Peyer's patch (tissue), 4 donors: ENCODE results near the gene EPAS1. TPM values are rescaled to one million over a fixed set of nuclear protein-coding genes. Genes with fewer than 3 reads are reported as not detected.

Experiments
- DNase-seq, 3 donors: peaks; one replicate each; pipeline ENCODE4 v3.0.0-alpha.2; 2017 to 2019
- H3K27ac ChIP-seq, 4 donors: fragments of 200-600 bp; sonication (generic); one replicate each; pipeline ENCODE4 v1.5.1; 2016 to 2019
- H3K27me3 ChIP-seq, 2 donors: fragments of 200-600 bp; sonication (generic); one replicate each; pipeline ENCODE4 v1.5.1; 2019
- H3K36me3 ChIP-seq, 3 donors: fragments of 200-600 bp; sonication (generic); one replicate each; pipeline ENCODE4 v1.5.1; 2016 to 2019
- H3K4me1 ChIP-seq, 4 donors: fragments of 200-600 bp; sonication (generic); one replicate each; pipeline ENCODE4 v1.5.1; 2016 to 2019
- H3K4me3 ChIP-seq, 4 donors: fragments of 200-600 bp; sonication (generic); 1 replicate in 3 of 4; 2 replicates in 1 of 4; pipeline ENCODE4 v1.5.1; 2016 to 2019; ENCODE audit warnings: mild to moderate bottlenecking in 1 of 4
- H3K9me3 ChIP-seq, 4 donors: fragments of 200-600 bp; sonication (generic); one replicate each; pipeline ENCODE4 v1.5.1; 2016 to 2019; ENCODE audit warnings: mild to moderate bottlenecking in 1 of 4
- CTCF ChIP-seq, 6 experiments: fragments of 450-650 bp in 4 of 6; fragments of 200-600 bp in 2 of 6; sonication (generic) in 1 of 6; IDR thresholded peaks; one replicate each; pipeline ENCODE4 v1.5.1; 2017 to 2019; ENCODE audit warnings: antibody characterized with exemption in 6 of 6, mild to moderate bottlenecking in 3 of 6, moderate library complexity in 1 of 6
- POLR2A ChIP-seq, 2 donors: fragments of 450-650 bp; IDR thresholded peaks; one replicate each; pipeline ENCODE4 v1.5.1; 2017; ENCODE audit warnings: antibody characterized with exemption in 2 of 2, mild to moderate bottlenecking in 2 of 2, moderate library complexity in 2 of 2
- total RNA-seq, 4 donors: library from RNA; depleted of rRNA; stranded (reverse); fragments of >200 nt; gene quantifications; one replicate each; pipeline ENCODE4 v1.1.0, GENCODE V29; 2016

The EPAS1 gene
- total RNA-seq, 4 donors from 2014 or later = 114 to 240 (median 196) TPM

- H3K27ac ChIP-seq = no peak overlapping the region
- H3K4me3 ChIP-seq = no peak overlapping the region
- DNase-seq = no peak
- H3K9me3 ChIP-seq = no peaks in the 10 kb centered on the region
- no peak for TF ChIP-seq CTCF (IDR thresholded peaks at IDR 0.05)
- TF ChIP-seq POLR2A (IDR thresholded peaks at IDR 0.05) = no peak
- peaks cover 0 to 31% (median 0%) of the 10 kb centered on the region in 4 donors for H3K4me1 ChIP-seq
- H3K36me3 ChIP-seq = no peaks in the 10 kb centered on the region
- no peaks in the 10 kb centered on the region for H3K27me3 ChIP-seq
Observed at GRCh38 chr2:46323730-46324129, 26.5 kb downstream of the EPAS1 start.

DNA sequence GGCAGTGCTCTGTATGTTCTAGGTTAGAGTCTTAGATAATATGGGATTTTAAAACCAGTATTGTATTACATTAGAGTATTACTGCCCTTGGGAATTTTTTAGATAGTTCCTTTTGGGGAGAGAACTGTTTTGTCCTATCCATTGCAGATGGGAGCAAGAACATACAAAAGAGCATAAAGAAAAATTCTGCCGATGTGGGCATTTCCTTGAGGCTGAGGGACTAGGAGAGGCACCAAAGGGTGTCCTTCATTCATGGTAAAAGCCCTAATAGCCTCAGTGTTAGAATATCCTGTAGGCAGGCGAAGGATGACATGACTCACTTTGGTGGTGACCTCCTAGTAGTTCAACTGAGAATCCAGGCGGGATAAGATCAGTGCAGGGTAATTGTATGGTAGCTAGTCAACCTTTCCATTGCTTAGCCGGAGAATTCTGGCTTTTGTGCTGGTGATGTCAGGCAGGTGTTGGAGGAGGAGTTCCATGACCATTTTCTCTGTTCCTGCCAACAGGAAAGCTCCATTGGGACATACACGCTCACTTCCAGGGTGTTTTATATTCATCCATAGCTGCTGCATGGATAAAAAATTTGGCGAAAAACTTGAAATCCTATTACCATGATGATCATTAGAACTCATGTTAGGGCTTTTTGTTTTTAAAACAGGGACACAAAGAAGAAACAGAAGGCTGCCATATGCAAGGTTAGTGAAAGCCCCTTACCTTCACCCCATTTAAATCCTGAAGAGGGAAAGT is 28.1 kb downstream of the EPAS1 start:
- Histone ChIP-seq H3K9me3 (no peaks in the 10 kb centered on the region), H3K27ac (no peak overlapping the region), H3K36me3 (no peaks in the 10 kb centered on the region), H3K4me1 (peaks cover 0 to 31% (median 0%) of the 10 kb centered on the region in 4 donors), H3K4me3 (no peak overlapping the region), H3K27me3 (no peaks in the 10 kb centered on the region)
- DNase-seq = no peak
- TF ChIP-seq POLR2A (IDR thresholded peaks at IDR 0.05) (no peak), CTCF (IDR thresholded peaks at IDR 0.05) (no peak)

DNA sequence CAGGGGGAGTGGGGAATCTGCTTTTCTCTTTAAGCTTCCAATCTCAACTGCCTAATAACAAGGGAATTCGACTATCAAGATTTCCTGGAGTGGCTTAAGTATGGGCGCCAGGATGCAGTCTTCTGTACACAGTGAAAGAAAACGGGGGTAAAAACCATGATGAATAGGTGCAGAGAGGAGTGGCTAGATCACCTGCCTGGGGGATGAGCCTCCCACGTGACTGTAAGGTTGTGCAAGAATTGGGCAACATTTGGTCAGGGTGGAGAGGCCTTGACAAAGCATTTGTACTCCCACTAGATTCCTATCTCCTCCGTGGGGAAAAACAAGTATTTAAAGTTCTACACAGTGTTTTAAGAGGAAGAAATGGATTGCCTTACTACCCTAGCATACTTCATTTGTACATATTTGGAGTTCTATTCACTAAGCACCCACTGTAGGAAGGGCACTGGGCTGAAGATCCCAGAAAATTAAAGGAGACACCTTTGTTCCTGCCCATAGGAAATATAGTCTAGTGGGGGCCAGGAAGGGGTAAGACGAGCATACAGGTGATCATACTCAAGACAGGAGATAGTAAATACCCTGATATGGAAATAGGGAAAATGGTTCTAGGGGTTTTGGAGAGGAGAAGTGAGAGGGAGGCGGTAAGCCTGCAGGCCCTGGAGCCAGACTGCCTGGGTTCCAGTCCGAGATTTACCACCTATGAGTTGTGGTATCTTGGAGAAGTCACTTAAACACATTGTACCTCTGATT is 29.2 kb downstream of the EPAS1 start:
- no peaks in the 10 kb centered on the region for H3K9me3 ChIP-seq
- no peaks in the 10 kb centered on the region for H3K27me3 ChIP-seq
- H3K4me3 ChIP-seq = no peak overlapping the region
- no peak for DNase-seq
- peaks cover 0 to 41% (median 0%) of the 10 kb centered on the region in 4 donors for H3K4me1 ChIP-seq
- TF ChIP-seq POLR2A (IDR thresholded peaks at IDR 0.05) = no peak
- TF ChIP-seq CTCF (IDR thresholded peaks at IDR 0.05) = no peak
- no peaks in the 10 kb centered on the region for H3K36me3 ChIP-seq
- H3K27ac ChIP-seq = no peak overlapping the region

DNA sequence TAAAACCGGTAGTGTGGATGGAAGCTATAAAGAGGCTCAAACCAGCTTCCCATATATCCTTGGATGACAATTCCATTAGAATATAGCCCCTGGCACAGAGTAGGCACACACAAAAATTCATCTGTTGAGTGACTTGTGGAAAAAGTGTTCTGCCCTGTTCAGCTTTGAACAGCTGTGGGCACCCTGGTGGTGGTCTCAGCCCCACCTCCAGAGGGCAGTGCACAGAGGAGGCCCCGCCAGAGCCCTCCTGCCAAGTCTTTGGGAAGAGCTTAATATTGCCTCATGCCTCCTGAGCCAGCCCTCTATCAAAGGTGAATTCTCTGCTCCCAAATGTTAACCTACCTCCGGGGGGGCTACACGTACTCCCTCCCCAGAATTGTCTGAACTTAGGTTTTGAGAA is 30.4 kb downstream of the EPAS1 start:
- no peak for TF ChIP-seq POLR2A (IDR thresholded peaks at IDR 0.05)
- no peak for TF ChIP-seq CTCF (IDR thresholded peaks at IDR 0.05)
- H3K9me3 ChIP-seq = no peaks in the 10 kb centered on the region
- no peak overlapping the region for H3K27ac ChIP-seq
- peaks cover 0 to 52% (median 2%) of the 10 kb centered on the region in 4 donors for H3K4me1 ChIP-seq
- H3K27me3 ChIP-seq = no peaks in the 10 kb centered on the region
- H3K4me3 ChIP-seq = no peak overlapping the region
- no peaks in the 10 kb centered on the region for H3K36me3 ChIP-seq
- no peak for DNase-seq

GRCh38 chr2:46328291-46328690 is 31.1 kb downstream of the EPAS1 start:
- Histone ChIP-seq H3K27ac (peak overlapping the region in 1 of 4 donors; percentile 12), H3K36me3 (no peaks in the 10 kb centered on the region), H3K27me3 (no peaks in the 10 kb centered on the region), H3K4me3 (no peak overlapping the region), H3K4me1 (peaks cover 0 to 58% (median 2%) of the 10 kb centered on the region in 4 donors), H3K9me3 (no peaks in the 10 kb centered on the region)
- TF ChIP-seq POLR2A (IDR thresholded peaks at IDR 0.05) = no peak
- no peak for TF ChIP-seq CTCF (IDR thresholded peaks at IDR 0.05)
- no peak for DNase-seq
